GM18951 (cell line): ENCODE results near the gene RSPH9.

Experiments used
- POLR2A ChIP-seq: IDR thresholded peaks from 4 replicates; pipeline ENCODE4 v1.6.1; 2011; ENCODE audit warnings: mild to moderate bottlenecking; ENCODE audit not compliant: insufficient read length, insufficient read depth; ENCODE audit errors: extremely low read depth
- in situ Hi-C: fragments of 300-500 bp; cut with MboI; formaldehyde crosslinking; loops from one replicate; pipeline ENCODE4 v1.12.0; 2022; ENCODE audit warnings: low sequenced_read_pairs, mixed read lengths, inconsistent platforms; ENCODE audit not compliant: unreplicated experiment

Gene RSPH9

GRCh38 chr6:43667245-43668150 is 22.7 kb downstream of the RSPH9 start:
- TF ChIP-seq POLR2A = no peak
- in situ Hi-C loops = no loop called here

GRCh38 chr6:43668151-43669028 is 23.6 kb downstream of the RSPH9 start:
- in situ Hi-C loops = no loop called here

GRCh38 chr6:43669050-43669921 is 24.4 kb downstream of the RSPH9 start:
- in situ Hi-C loops = no loop called here

More at GRCh38 chr6:43668151-43669028, 23.6 kb downstream of the RSPH9 start:
- peak; percentile 19 for TF ChIP-seq POLR2A

GRCh38 chr6:43669922-43670622 is 25.2 kb downstream of the RSPH9 start:
- in situ Hi-C loops = no loop called here

More at GRCh38 chr6:43669050-43669921, 24.4 kb downstream of the RSPH9 start:
- no peak for TF ChIP-seq POLR2A

GRCh38 chr6:43670623-43670986 is 25.8 kb downstream of the RSPH9 start:
- no peak for TF ChIP-seq POLR2A
- in situ Hi-C loops = no loop called here

More at GRCh38 chr6:43669922-43670622, 25.2 kb downstream of the RSPH9 start:
- no peak for TF ChIP-seq POLR2A

- TF ChIP-seq POLR2A = no peak
- in situ Hi-C loops = no loop called here
Measured at GRCh38 chr6:43671011-43671800, 26.4 kb downstream of the RSPH9 start.

GRCh38 chr6:43671801-43672690 is 27.2 kb downstream of the RSPH9 start:
- no peak for TF ChIP-seq POLR2A
- in situ Hi-C loops = no loop called here

- no peak for TF ChIP-seq POLR2A
- in situ Hi-C loops = no loop called here
Measured at GRCh38 chr6:43673444-43674084, 28.7 kb downstream of the RSPH9 start.

GRCh38 chr6:43674291-43674690 is 29.5 kb downstream of the RSPH9 start:
- no peak for TF ChIP-seq POLR2A
- in situ Hi-C loops = no loop called here

- in situ Hi-C loops = no loop called here
Measured at GRCh38 chr6:43674921-43675320, 30.1 kb downstream of the RSPH9 start.

More at GRCh38 chr6:43674921-43675320, 30.1 kb downstream of the RSPH9 start:
- TF ChIP-seq POLR2A = no peak
